Measurements from ENCODE around the gene GSTT2B. TPM values are rescaled to one million over a fixed set of nuclear protein-coding genes. Genes with fewer than 3 reads are reported as not detected.
"Not testable (repeated sequence)": the region's sequence is repeated elsewhere in the genome, so short reads cannot be mapped to it uniquely, and the experiment has no call there.

The GSTT2B gene
- total RNA-seq, 3 donors from 2014 or later, result 1.1 to 4.5 (median 2.0) TPM

- peak; percentile 53 for ATAC-seq
- no peaks in the 10 kb centered on the region for H3K9me3 ChIP-seq
- H3K36me3 ChIP-seq (ENCODE audit: low read depth), result no peaks in the 10 kb centered on the region
- H3K4me3 ChIP-seq, result no peak overlapping the region
- peak in 1 of 3 donors; percentile 79 for DNase-seq
- intact Hi-C loops (cut with DNase I, micrococcal nuclease), result no loop called here
- no peak for TF ChIP-seq CTCF (IDR thresholded peaks at IDR 0.05)
- H3K4me1 ChIP-seq (ENCODE audit: low read depth), result no peaks in the 10 kb centered on the region
Observed at GRCh38 chr22:23984430-23984829, 23.4 kb upstream of the GSTT2B start.

GRCh38 chr22:23980567-23980966, 19.6 kb upstream of the GSTT2B start:
- intact Hi-C loops (cut with DNase I, micrococcal nuclease), result not testable (repeated sequence)

GRCh38 chr22:23979557-23980240, 18.7 kb upstream of the GSTT2B start, which contains the start of gene GSTT2:
TSS of gene GSTT2 (plus strand) at chr22:23980134.
- H3K4me3 ChIP-seq; intact Hi-C loops (cut with DNase I, micrococcal nuclease); H3K36me3 ChIP-seq (ENCODE audit: low read depth); DNase-seq; H3K4me1 ChIP-seq (ENCODE audit: low read depth); H3K9me3 ChIP-seq: not testable (repeated sequence)
- peak; percentile 82 for ATAC-seq

More at GRCh38 chr22:23980567-23980966, 19.6 kb upstream of the GSTT2B start:
- not testable (repeated sequence) for H3K9me3 ChIP-seq; H3K4me3 ChIP-seq; H3K4me1 ChIP-seq (ENCODE audit: low read depth); DNase-seq; ATAC-seq; H3K36me3 ChIP-seq (ENCODE audit: low read depth)

GRCh38 chr22:23977304-23977703, 16.3 kb upstream of the GSTT2B start:
- ATAC-seq; DNase-seq; H3K4me3 ChIP-seq; H3K9me3 ChIP-seq; H3K4me1 ChIP-seq (ENCODE audit: low read depth); H3K36me3 ChIP-seq (ENCODE audit: low read depth); intact Hi-C loops (cut with DNase I, micrococcal nuclease): not testable (repeated sequence)

- not testable (repeated sequence) for H3K9me3 ChIP-seq; H3K4me3 ChIP-seq; H3K36me3 ChIP-seq (ENCODE audit: low read depth); H3K4me1 ChIP-seq (ENCODE audit: low read depth)
- peak in 1 of 3 donors; percentile 39 for DNase-seq
- intact Hi-C loops (cut with DNase I, micrococcal nuclease), result loop anchor here in 1 of 2 donors (5.0 kb wide), 1 partner anchor 48 kb away; no protein-coding TSS in a partner anchor
- ATAC-seq, result peak; percentile 60
Observed at GRCh38 chr22:23974836-23975352, 13.9 kb upstream of the GSTT2B start.

- intact Hi-C loops (cut with DNase I, micrococcal nuclease), result loop anchor here in 1 of 2 donors (5.0 kb wide), 1 partner anchor 47 kb away; no protein-coding TSS in a partner anchor
- H3K4me1 ChIP-seq (ENCODE audit: low read depth); H3K4me3 ChIP-seq; DNase-seq; H3K36me3 ChIP-seq (ENCODE audit: low read depth); H3K9me3 ChIP-seq: not testable (repeated sequence)
- ATAC-seq, result peak; percentile 96
Observed at GRCh38 chr22:23974345-23974744, 13.3 kb upstream of the GSTT2B start, which contains the start of gene DDT. TSS of gene DDT (minus strand) at chr22:23974441. CDS start at chr22:23974414, 27 bp downstream.

GRCh38 chr22:23971927-23972326, 10.9 kb upstream of the GSTT2B start:
- H3K4me1 ChIP-seq (ENCODE audit: low read depth); H3K36me3 ChIP-seq (ENCODE audit: low read depth); ATAC-seq; DNase-seq; H3K4me3 ChIP-seq; H3K9me3 ChIP-seq: not testable (repeated sequence)
- intact Hi-C loops (cut with DNase I, micrococcal nuclease), result loop anchor here in 1 of 2 donors (5.0 kb wide), 1 partner anchor 45 kb away; no protein-coding TSS in a partner anchor

GRCh38 chr22:23970816-23971486, 10.0 kb upstream of the GSTT2B start:
- no peak for DNase-seq
- ATAC-seq, result no peak
- H3K9me3 ChIP-seq, result no peaks in the 10 kb centered on the region
- H3K36me3 ChIP-seq (ENCODE audit: low read depth), result peaks cover 3% of the 10 kb centered on the region
- no peaks in the 10 kb centered on the region for H3K4me1 ChIP-seq (ENCODE audit: low read depth)
- intact Hi-C loops (cut with DNase I, micrococcal nuclease), result loop anchor here in 1 of 2 donors (5.0 kb wide), 1 partner anchor 44 kb away; no protein-coding TSS in a partner anchor
- TF ChIP-seq CTCF (IDR thresholded peaks at IDR 0.05), result no peak
- H3K4me3 ChIP-seq, result no peak overlapping the region

Data from mucosa of descending colon (tissue), 3 donors.